HL-60/S4 treated with retinoic acid at 250 ng/mL for 4 days and 3 days (cell line): Measurements from ENCODE around the gene TMA16.

ENCODE experiments used
- in situ Hi-C: fragments of 300-500 bp; cut with MboI; formaldehyde crosslinking; loops from 2 replicates; pipeline ENCODE4 v1.7.0; 2022; ENCODE audit warnings: low sequenced_read_pairs

The TMA16 gene

GRCh38 chr4:163558539-163559044, 64.1 kb downstream of the TMA16 start:
- in situ Hi-C loops = loop anchor here (10.0 kb wide), 1 partner anchor 116 kb away; no protein-coding TSS in a partner anchor

DNA sequence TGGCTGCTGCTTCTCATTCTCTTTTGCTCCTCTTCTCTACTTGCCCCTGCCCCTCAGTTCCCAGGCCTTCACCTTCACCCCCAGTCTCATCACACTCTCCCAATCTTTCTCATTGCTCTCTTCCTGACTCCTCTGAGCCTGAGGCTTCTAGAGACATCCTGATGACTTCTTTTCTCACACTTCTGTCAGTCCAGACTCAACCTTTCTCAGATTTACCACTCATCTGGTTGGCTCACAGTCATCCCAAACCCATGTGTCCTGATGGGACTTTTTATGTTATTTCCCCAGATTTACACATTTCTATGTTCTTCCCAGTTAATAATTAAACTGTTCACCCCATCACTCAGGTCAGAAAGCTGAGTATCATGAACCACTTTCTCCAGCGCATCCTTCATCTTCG, 68.0 kb downstream of the TMA16 start:
- in situ Hi-C loops = no loop called here

- in situ Hi-C loops = no loop called here
Observed at GRCh38 chr4:163563592-163563991, 69.1 kb downstream of the TMA16 start.

GRCh38 chr4:163564221-163564720, 69.8 kb downstream of the TMA16 start:
- in situ Hi-C loops = no loop called here

DNA sequence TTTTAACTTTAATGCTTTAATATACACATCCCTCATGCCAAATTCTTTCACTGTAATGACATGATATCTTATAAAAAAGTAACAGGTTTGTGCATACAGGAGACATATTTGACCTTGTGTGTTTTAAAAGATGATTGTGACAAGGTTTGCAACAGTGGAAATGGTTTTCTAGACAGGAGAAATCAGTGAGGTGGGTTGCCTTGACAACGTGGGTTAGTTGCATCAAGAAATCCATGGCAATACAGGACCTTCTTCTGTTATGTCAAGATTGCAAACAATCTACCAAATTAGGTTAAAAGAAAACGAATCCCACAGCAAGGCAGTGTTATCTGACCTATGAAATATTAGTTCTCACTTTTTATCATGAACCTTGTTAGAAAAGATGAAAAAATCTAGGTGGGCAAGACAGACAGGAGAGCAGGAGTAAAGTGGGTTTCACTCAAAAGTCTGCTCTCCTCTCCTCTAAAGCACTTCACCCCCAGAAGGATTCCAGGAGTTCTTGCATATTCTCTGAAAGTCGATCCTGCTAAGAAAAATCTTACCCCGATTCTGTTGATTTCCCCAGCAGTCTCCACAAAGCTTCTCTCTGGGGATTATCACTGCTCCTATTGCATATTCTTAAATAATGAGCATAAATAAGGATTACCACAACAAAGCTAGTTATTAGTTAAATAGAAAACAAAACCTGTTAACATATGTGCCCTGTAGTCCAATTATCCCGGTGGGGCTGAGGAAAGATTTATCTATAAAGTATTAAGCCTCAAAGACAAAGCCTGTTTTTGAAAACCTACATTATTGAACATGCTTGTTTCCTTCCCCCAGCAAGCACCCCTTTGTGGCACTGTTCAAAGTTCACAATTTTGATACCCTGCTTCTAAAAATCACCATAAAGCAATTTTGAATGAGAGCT, 71.0 kb downstream of the TMA16 start:
- in situ Hi-C loops = no loop called here

GRCh38 chr4:163566257-163566796, 71.8 kb downstream of the TMA16 start:
- in situ Hi-C loops = no loop called here

GRCh38 chr4:163568843-163569242, 74.4 kb downstream of the TMA16 start:
- in situ Hi-C loops = no loop called here
